Suprapubic skin (tissue), 4 donors: Measurements from ENCODE around the gene RNLS. TPM values are rescaled to one million over a fixed set of nuclear protein-coding genes. Genes with fewer than 3 reads are reported as not detected.

Experiments
- DNase-seq, 2 donors: peaks; one replicate each; pipeline ENCODE4 v3.0.0-alpha.2; 2019; ENCODE audit warnings: low spot score in 2 of 2
- H3K27ac ChIP-seq: fragments of 200-600 bp; sonication (generic); one replicate; pipeline ENCODE4 v1.5.1; 2019
- H3K27me3 ChIP-seq: fragments of 200-600 bp; sonication (generic); one replicate; pipeline ENCODE4 v1.5.1; 2019
- H3K36me3 ChIP-seq: fragments of 200-600 bp; sonication (generic); one replicate; pipeline ENCODE4 v1.5.1; 2019
- H3K4me1 ChIP-seq: fragments of 200-600 bp; sonication (generic); one replicate; pipeline ENCODE4 v1.5.1; 2019
- H3K4me3 ChIP-seq: fragments of 200-600 bp; sonication (generic); one replicate; pipeline ENCODE4 v1.5.1; 2019; ENCODE audit warnings: mild to moderate bottlenecking
- H3K9me3 ChIP-seq: fragments of 200-600 bp; sonication (generic); one replicate; pipeline ENCODE4 v1.5.1; 2019
- CTCF ChIP-seq, 2 donors: fragments of 200-600 bp in 1 of 2; fragments of 450-650 bp in 1 of 2; sonication (generic) in 1 of 2; IDR thresholded peaks; one replicate each; pipeline ENCODE4 v1.5.1; 2016 to 2019; ENCODE audit warnings: antibody characterized with exemption in 2 of 2, mild to moderate bottlenecking in 1 of 2, moderate library complexity in 1 of 2
- EP300 ChIP-seq: sonication (generic); formaldehyde crosslinking; IDR thresholded peaks from one replicate; pipeline ENCODE4 v1.6.1; 2017; ENCODE audit warnings: antibody characterized with exemption
- POLR2A ChIP-seq, 2 donors: fragments of 450-650 bp; IDR thresholded peaks; one replicate each; pipeline ENCODE4 v1.6.1; 2017; ENCODE audit warnings: antibody characterized with exemption in 2 of 2, mild to moderate bottlenecking in 2 of 2, moderate library complexity in 2 of 2
- POLR2AphosphoS5 ChIP-seq, 3 donors: sonication (generic); formaldehyde crosslinking; IDR thresholded peaks; one replicate each; pipeline ENCODE4 v1.6.1; 2017; ENCODE audit warnings: antibody characterized with exemption in 3 of 3
- WGBS: methylation state at CpG from one replicate; pipeline ENCODE4 v1.1.5; 2018; 5-methylcytosine and 5-hydroxymethylcytosine counted together
- total RNA-seq, 4 donors: library from RNA; depleted of rRNA; stranded (reverse); fragments of >200 nt; gene quantifications; one replicate each; pipeline ENCODE4 v1.1.0, GENCODE V29; 2016

Gene RNLS
- total RNA-seq, 4 donors from 2014 or later = 9.8 to 23.7 (median 19.2) TPM

GRCh38 chr10:88342733-88343310 is 240.3 kb downstream of the RNLS start:
- no peak for TF ChIP-seq POLR2AphosphoS5 (IDR thresholded peaks at IDR 0.05)
- TF ChIP-seq POLR2A (IDR thresholded peaks at IDR 0.05) = no peak
- no peak for TF ChIP-seq CTCF (IDR thresholded peaks at IDR 0.05)
- no peak for TF ChIP-seq EP300
- H3K27ac ChIP-seq = no peak overlapping the region
- no peaks in the 10 kb centered on the region for H3K27me3 ChIP-seq
- no peaks in the 10 kb centered on the region for H3K9me3 ChIP-seq
- H3K4me1 ChIP-seq = peaks cover 9% of the 10 kb centered on the region
- no peaks in the 10 kb centered on the region for H3K36me3 ChIP-seq
- no peak for DNase-seq
- no peak overlapping the region for H3K4me3 ChIP-seq
- 97% methylated on average over 3 of the region's 3 CpGs for WGBS

- H3K4me1 ChIP-seq = no peaks in the 10 kb centered on the region
- WGBS = 100% methylated on average over 1 of the region's 1 CpG
- TF ChIP-seq CTCF (IDR thresholded peaks at IDR 0.05) (no peak), POLR2AphosphoS5 (IDR thresholded peaks at IDR 0.05) (no peak), EP300 (no peak), POLR2A (IDR thresholded peaks at IDR 0.05) (no peak)
- no peak for DNase-seq
- H3K27ac ChIP-seq = no peak overlapping the region
- H3K9me3 ChIP-seq = no peaks in the 10 kb centered on the region
- no peaks in the 10 kb centered on the region for H3K27me3 ChIP-seq
- H3K4me3 ChIP-seq = no peak overlapping the region
- no peaks in the 10 kb centered on the region for H3K36me3 ChIP-seq
Measured at GRCh38 chr10:88337134-88337533, 246.0 kb downstream of the RNLS start.

GRCh38 chr10:88336334-88336733 is 246.8 kb downstream of the RNLS start:
- Histone ChIP-seq H3K4me3 (no peak overlapping the region), H3K9me3 (no peaks in the 10 kb centered on the region), H3K27ac (no peak overlapping the region), H3K36me3 (no peaks in the 10 kb centered on the region), H3K4me1 (peaks cover 2% of the 10 kb centered on the region), H3K27me3 (no peaks in the 10 kb centered on the region)
- TF ChIP-seq CTCF (IDR thresholded peaks at IDR 0.05) = no peak
- TF ChIP-seq POLR2AphosphoS5 (IDR thresholded peaks at IDR 0.05) = no peak
- TF ChIP-seq EP300 = no peak
- no peak for TF ChIP-seq POLR2A (IDR thresholded peaks at IDR 0.05)
- 92% methylated on average over 4 of the region's 4 CpGs for WGBS
- no peak for DNase-seq

- H3K4me3 ChIP-seq = no peak overlapping the region
- no peaks in the 10 kb centered on the region for H3K36me3 ChIP-seq
- 86% methylated on average over 3 of the region's 3 CpGs for WGBS
- H3K9me3 ChIP-seq = no peaks in the 10 kb centered on the region
- no peaks in the 10 kb centered on the region for H3K27me3 ChIP-seq
- peaks cover 2% of the 10 kb centered on the region for H3K4me1 ChIP-seq
- no peak for DNase-seq
- TF ChIP-seq EP300 = no peak
- no peak for TF ChIP-seq POLR2A (IDR thresholded peaks at IDR 0.05)
- no peak for TF ChIP-seq POLR2AphosphoS5 (IDR thresholded peaks at IDR 0.05)
- no peak for TF ChIP-seq CTCF (IDR thresholded peaks at IDR 0.05)
- no peak overlapping the region for H3K27ac ChIP-seq
Measured at GRCh38 chr10:88333248-88333630, 249.9 kb downstream of the RNLS start.

- Histone ChIP-seq H3K9me3 (no peaks in the 10 kb centered on the region), H3K4me1 (peaks cover 2% of the 10 kb centered on the region), H3K4me3 (no peak overlapping the region), H3K27me3 (no peaks in the 10 kb centered on the region), H3K27ac (no peak overlapping the region), H3K36me3 (no peaks in the 10 kb centered on the region)
- no peak for TF ChIP-seq POLR2AphosphoS5 (IDR thresholded peaks at IDR 0.05)
- TF ChIP-seq POLR2A (IDR thresholded peaks at IDR 0.05) = no peak
- no peak for TF ChIP-seq CTCF (IDR thresholded peaks at IDR 0.05)
- TF ChIP-seq EP300 = no peak
- WGBS = 78% methylated on average over 3 of the region's 3 CpGs
- no peak for DNase-seq
Measured at GRCh38 chr10:88332503-88333247, 250.4 kb downstream of the RNLS start.
